OCI-LY1 (cell line): Measurements from ENCODE around the gene SH3RF1.

ENCODE experiments used
- H2AFZ ChIP-seq: fragments of 200-600 bp; sonication (generic), shearing (Covaris generic); 2 replicates; pipeline ENCODE4 v1.6.0; 2014; ENCODE audit warnings: antibody characterized with exemption, mild to moderate bottlenecking, low read length
- H3F3A ChIP-seq: fragments of 200-600 bp; sonication (generic), shearing (Covaris generic); 2 replicates; pipeline ENCODE4 v1.6.0; 2014; ENCODE audit warnings: mild to moderate bottlenecking, antibody characterized with exemption, low read length, moderate library complexity; ENCODE audit not compliant: insufficient read depth
- H3K27ac ChIP-seq: fragments of 200-600 bp; sonication (generic); 2 replicates; pipeline ENCODE4 v1.5.1; 2014; ENCODE audit warnings: low read length, mixed run types, mild to moderate bottlenecking, low read depth; ENCODE audit not compliant: poor library complexity, severe bottlenecking
- H3K27me3 ChIP-seq: fragments of 200-600 bp; sonication (generic); 2 replicates; pipeline ENCODE4 v1.6.0; 2014; ENCODE audit warnings: antibody characterized with exemption, mild to moderate bottlenecking, low read length, moderate library complexity; ENCODE audit not compliant: insufficient read depth
- H3K36me3 ChIP-seq: fragments of 200-600 bp; sonication (generic); 2 replicates; pipeline ENCODE4 v1.6.1; 2014; ENCODE audit warnings: mild to moderate bottlenecking, antibody characterized with exemption, low read length, moderate library complexity, mixed read lengths; ENCODE audit not compliant: insufficient read depth
- H3K4me1 ChIP-seq: fragments of 200-600 bp; sonication (generic); 2 replicates; pipeline ENCODE4 v1.5.1; 2014; ENCODE audit warnings: mild to moderate bottlenecking, low read length, moderate library complexity; ENCODE audit not compliant: insufficient read depth, severe bottlenecking
- H3K4me2 ChIP-seq: fragments of 200-600 bp; sonication (generic), shearing (Covaris generic); 2 replicates; pipeline ENCODE4 v1.6.1; 2014; ENCODE audit warnings: low read length
- H3K4me3 ChIP-seq: fragments of 200-600 bp; sonication (generic); 2 replicates; pipeline ENCODE4 v1.5.1; 2014; ENCODE audit warnings: low read length, low read depth, mild to moderate bottlenecking, mixed read lengths; ENCODE audit not compliant: poor library complexity, severe bottlenecking
- H3K79me2 ChIP-seq: fragments of 200-600 bp; shearing (Covaris generic); 2 replicates; pipeline ENCODE4 v1.6.1; 2016; ENCODE audit warnings: mixed run types, low read length, mixed read lengths; ENCODE audit not compliant: insufficient read depth
- H3K9ac ChIP-seq: fragments of 200-600 bp; sonication (generic), shearing (Covaris generic); 2 replicates; pipeline ENCODE4 v1.6.1; 2014; ENCODE audit warnings: mild to moderate bottlenecking, low read length, mixed read lengths
- H3K9me2 ChIP-seq: fragments of 200-600 bp; sonication (generic), shearing (Covaris generic); 2 replicates; pipeline ENCODE4 v1.6.1; 2014; ENCODE audit warnings: low read depth, mild to moderate bottlenecking, low read length, mixed read lengths
- H3K9me3 ChIP-seq: fragments of 200-600 bp; shearing (Covaris generic); 2 replicates; pipeline ENCODE4 v1.6.1; 2014; ENCODE audit warnings: low read length, mixed read lengths
- H4K20me1 ChIP-seq: fragments of 200-600 bp; sonication (generic), shearing (Covaris generic); 2 replicates; pipeline ENCODE4 v1.6.0; 2016; ENCODE audit warnings: mild to moderate bottlenecking, low read length; ENCODE audit not compliant: insufficient read depth
- EZH2 ChIP-seq: fragments of 200-600 bp; sonication (generic), shearing (Covaris generic); IDR thresholded peaks from 2 replicates; pipeline ENCODE4 v1.8.0; 2017; ENCODE audit warnings: borderline replicate concordance, mixed run types, mild to moderate bottlenecking, antibody characterized with exemption, low read length, moderate library complexity, mixed read lengths
- TF ChIP-seq, protein P1 (sequence below): fragments of 200-600 bp; sonication (generic), shearing (Covaris generic); IDR thresholded peaks from 2 replicates; pipeline ENCODE4 v1.5.1; 2017; ENCODE audit warnings: mild to moderate bottlenecking, antibody characterized with exemption, low read length, moderate library complexity, mixed read lengths

SH3RF1 gene

DNA sequence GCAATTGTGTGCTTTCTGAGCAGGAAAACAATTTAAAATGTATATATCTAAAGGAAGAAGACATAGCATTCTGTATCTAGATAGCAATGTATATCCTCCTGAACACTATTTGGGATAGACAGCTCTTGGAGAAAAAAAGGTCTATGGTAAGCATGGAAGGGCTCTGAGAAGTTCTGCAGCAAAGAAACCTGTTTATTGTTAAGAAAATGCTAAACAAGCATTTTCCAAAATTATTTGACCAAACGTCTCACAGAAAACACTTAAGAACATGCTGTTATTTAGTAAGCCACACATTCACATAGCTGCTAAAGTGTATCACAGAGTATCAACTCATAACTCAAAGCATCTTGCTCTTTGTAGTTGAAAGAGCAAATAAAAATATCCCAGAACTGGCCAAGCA is 67.9 kb downstream of the SH3RF1 start:
- H3F3A ChIP-seq = no peaks in the 10 kb centered on the region
- no peak overlapping the region for H3K9ac ChIP-seq
- no peak overlapping the region for H3K4me2 ChIP-seq
- no peaks in the 10 kb centered on the region for H3K36me3 ChIP-seq
- no peak overlapping the region for H3K4me3 ChIP-seq
- no peak overlapping the region for H3K27ac ChIP-seq
- no peaks in the 10 kb centered on the region for H3K9me2 ChIP-seq
- no peak for TF ChIP-seq EZH2
- TF ChIP-seq, protein P1, sequence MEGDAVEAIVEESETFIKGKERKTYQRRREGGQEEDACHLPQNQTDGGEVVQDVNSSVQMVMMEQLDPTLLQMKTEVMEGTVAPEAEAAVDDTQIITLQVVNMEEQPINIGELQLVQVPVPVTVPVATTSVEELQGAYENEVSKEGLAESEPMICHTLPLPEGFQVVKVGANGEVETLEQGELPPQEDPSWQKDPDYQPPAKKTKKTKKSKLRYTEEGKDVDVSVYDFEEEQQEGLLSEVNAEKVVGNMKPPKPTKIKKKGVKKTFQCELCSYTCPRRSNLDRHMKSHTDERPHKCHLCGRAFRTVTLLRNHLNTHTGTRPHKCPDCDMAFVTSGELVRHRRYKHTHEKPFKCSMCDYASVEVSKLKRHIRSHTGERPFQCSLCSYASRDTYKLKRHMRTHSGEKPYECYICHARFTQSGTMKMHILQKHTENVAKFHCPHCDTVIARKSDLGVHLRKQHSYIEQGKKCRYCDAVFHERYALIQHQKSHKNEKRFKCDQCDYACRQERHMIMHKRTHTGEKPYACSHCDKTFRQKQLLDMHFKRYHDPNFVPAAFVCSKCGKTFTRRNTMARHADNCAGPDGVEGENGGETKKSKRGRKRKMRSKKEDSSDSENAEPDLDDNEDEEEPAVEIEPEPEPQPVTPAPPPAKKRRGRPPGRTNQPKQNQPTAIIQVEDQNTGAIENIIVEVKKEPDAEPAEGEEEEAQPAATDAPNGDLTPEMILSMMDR = no peak
- H3K4me1 ChIP-seq = no peaks in the 10 kb centered on the region
- H2AFZ ChIP-seq = no peak overlapping the region
- H4K20me1 ChIP-seq = no peaks in the 10 kb centered on the region
- H3K79me2 ChIP-seq = no peaks in the 10 kb centered on the region
- no peaks in the 10 kb centered on the region for H3K27me3 ChIP-seq
- H3K9me3 ChIP-seq = no peaks in the 10 kb centered on the region

DNA sequence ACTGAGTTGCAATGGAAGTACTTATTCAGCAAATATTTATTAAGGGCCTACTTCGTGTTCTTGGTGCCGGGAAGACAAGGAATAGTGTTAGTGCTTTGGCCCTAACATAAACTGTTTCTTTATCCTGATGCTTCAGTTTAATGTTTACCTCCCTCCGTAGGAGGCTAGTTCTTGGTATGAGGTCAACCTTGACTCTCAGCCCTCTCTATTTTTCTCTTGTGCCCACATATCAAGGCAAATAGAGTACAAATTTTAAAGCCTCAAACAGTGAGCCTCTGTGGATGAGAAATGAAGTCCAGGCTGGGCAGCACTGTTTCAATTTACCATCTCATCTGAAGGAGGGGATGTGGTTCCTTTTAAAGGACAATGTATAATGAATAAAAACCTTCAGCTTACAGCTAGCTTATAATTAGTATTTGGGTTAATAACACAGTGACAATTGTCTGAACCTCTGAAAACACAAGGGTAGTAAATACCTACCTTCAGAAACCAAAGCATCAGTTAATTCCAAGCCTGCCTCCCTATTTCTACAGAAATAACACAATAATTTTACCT is 68.5 kb downstream of the SH3RF1 start:
- Histone ChIP-seq H3F3A (no peaks in the 10 kb centered on the region), H3K27me3 (no peaks in the 10 kb centered on the region), H3K79me2 (no peaks in the 10 kb centered on the region), H3K9me3 (no peaks in the 10 kb centered on the region), H3K9me2 (no peaks in the 10 kb centered on the region), H3K9ac (no peak overlapping the region), H3K4me1 (no peaks in the 10 kb centered on the region), H3K4me2 (no peak overlapping the region), H3K4me3 (no peak overlapping the region), H2AFZ (no peak overlapping the region), H3K36me3 (no peaks in the 10 kb centered on the region), H4K20me1 (no peaks in the 10 kb centered on the region), H3K27ac (no peak overlapping the region)
- TF ChIP-seq, protein P1 = no peak
- TF ChIP-seq EZH2 = no peak

DNA sequence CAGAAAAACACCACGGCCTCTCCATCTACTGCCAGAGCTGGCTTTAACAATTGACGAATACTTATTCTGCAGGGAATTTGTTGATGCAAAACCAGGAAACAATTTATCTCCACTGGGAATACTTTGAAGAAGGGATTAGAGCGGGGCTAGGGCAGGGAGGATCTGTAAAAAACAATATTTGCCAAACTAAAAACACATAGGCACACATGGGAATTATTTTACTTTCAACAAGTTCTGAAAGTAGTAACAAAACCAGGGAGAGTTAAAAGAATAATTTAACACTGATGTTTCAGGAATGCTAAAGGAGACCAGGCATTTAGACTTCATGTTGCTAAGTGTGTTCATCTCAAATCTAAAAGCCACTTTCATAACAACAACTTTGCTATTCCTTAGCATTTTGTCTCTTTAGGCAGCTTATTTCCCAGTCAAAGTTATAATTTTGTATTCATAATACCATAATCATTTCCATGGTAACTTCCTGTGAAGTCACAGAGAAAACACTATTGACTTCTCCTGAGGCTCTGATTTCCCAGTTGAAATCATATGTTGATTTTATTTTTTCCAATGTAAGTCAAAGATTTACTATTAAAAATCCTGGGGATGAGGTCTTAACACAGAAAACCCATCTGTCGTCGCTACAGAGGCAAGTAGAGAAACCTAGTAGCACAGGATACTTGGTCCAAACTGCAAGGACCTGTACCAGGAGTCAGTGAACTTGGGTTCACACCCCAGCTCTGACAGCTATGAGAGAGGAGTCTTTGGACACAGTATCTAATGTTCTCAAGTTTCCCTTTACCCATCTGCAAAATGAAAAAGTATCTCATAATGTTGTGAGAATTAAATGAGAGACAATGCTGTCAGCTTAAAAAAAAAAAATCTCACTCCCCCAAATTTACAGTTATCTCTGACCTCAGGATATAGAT is 69.3 kb downstream of the SH3RF1 start:
- Histone ChIP-seq H3K9ac (no peak overlapping the region), H3K4me2 (no peak overlapping the region), H3K4me1 (no peaks in the 10 kb centered on the region), H3K9me2 (no peaks in the 10 kb centered on the region), H3K36me3 (no peaks in the 10 kb centered on the region), H3K9me3 (no peaks in the 10 kb centered on the region), H4K20me1 (no peaks in the 10 kb centered on the region), H3K4me3 (no peak overlapping the region), H3F3A (no peaks in the 10 kb centered on the region), H2AFZ (no peak overlapping the region), H3K27ac (no peak overlapping the region), H3K79me2 (no peaks in the 10 kb centered on the region), H3K27me3 (no peaks in the 10 kb centered on the region)
- TF ChIP-seq, protein P1 = no peak
- TF ChIP-seq EZH2 = no peak
